Measurements from ENCODE around the gene DNAJC13.
A peak's percentile ranks its signal among the peaks of the same experiment; 100 is the strongest.

DNA sequence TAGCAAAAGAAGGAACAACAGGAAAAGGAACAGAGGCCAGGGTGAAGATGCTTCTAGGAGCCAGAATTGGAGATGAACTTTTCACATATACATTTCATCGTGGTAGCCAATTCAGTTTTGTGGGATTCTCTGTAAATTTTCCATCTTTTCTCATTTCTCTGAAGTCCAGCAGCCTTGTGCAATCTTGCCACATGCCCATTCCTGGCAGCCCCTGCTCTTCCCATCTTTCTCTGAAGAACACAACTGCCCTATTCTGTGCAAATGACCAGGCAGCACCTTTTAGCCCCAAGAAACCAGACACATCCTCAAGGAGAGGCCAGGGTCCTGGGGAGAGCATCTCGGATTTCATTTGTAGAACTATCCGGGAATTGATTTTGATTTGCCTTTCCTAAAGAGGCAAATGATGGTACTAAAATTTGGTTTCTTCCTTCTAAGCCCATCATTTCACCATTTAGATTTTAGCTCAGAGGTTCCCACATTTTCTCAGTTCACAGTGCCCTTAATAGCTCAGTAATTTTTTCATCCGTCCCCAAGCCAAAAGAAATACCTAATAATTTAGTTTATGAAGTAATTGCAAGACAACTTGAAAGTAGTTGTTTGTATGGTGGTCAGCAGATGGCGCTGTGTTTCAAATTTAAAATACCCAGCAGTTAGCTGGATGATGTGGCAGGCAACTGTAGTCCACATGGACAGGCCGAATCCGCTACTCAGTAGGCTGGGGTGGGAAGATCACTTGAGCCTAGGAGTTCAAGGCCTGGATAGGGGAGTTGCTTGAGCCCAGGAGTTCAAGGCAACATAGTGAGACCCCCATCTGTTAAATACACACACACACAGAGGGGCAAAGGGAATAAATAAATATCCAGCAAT, 118.5 kb downstream of the DNAJC13 start:
- TF ChIP-seq, protein P1, sequence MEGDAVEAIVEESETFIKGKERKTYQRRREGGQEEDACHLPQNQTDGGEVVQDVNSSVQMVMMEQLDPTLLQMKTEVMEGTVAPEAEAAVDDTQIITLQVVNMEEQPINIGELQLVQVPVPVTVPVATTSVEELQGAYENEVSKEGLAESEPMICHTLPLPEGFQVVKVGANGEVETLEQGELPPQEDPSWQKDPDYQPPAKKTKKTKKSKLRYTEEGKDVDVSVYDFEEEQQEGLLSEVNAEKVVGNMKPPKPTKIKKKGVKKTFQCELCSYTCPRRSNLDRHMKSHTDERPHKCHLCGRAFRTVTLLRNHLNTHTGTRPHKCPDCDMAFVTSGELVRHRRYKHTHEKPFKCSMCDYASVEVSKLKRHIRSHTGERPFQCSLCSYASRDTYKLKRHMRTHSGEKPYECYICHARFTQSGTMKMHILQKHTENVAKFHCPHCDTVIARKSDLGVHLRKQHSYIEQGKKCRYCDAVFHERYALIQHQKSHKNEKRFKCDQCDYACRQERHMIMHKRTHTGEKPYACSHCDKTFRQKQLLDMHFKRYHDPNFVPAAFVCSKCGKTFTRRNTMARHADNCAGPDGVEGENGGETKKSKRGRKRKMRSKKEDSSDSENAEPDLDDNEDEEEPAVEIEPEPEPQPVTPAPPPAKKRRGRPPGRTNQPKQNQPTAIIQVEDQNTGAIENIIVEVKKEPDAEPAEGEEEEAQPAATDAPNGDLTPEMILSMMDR (IDR thresholded peaks at IDR 0.05): peak; percentile 55 to 80 (median 72)
- TF ChIP-seq POLR2A (IDR thresholded peaks at IDR 0.05): peak in 1 of 2 donors; percentile 14
- no peak for TF ChIP-seq POLR2AphosphoS5 (IDR thresholded peaks at IDR 0.05)
- TF ChIP-seq EP300 (IDR thresholded peaks at IDR 0.05): no peak

Measured in gastroesophageal sphincter (tissue), 3 donors.